ENCODE measurements around the gene F10. TPM values are rescaled to one million over a fixed set of nuclear protein-coding genes. Genes with fewer than 3 reads are reported as not detected.

F10 gene
- total and polyA plus RNA-seq, 2 donors (not counting 3 experiments of a cell fraction or from before 2014, with no cell fraction given): 0.25 TPM; not detected in 1

DNA sequence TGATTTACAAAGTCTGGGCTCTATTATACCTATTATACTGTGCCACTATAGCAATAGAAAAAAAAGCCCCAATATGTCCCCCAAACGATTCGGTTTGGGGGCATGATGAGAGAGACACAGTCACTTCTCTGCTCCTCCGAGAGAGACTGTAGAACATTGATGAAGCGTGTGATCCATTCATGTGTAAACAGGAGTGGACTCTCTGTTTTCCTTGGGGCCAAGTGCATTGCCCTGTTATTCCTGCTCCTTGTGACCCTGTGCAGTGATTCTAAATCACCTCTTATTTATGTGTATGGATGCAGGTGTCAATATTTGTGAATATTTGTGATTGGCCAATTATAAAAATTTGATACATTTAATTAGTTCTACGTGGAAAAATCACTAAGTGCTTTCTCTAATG, 17.0 kb downstream of the F10 start:
- Histone ChIP-seq H3K36me3 (ENCODE audit: control insufficient read depth in 2 of 2, extremely low read depth in 1 of 2, insufficient read depth in 2 of 2, low read length in 2 of 2) (no peaks in the 10 kb centered on the region), H2AFZ (ENCODE audit: low read depth, low read length) (no peak overlapping the region), H3K9me3 (replicated peaks; ENCODE audit: control insufficient read depth, insufficient read depth, low read length) (no peaks in the 10 kb centered on the region), H3K9me1 (replicated peaks; ENCODE audit: control insufficient read depth, extremely low read depth, insufficient read depth, low read length) (no peaks in the 10 kb centered on the region), H3K4me1 (ENCODE audit: control insufficient read depth, extremely low read depth, insufficient read depth, low read length) (no peaks in the 10 kb centered on the region), H3K79me2 (ENCODE audit: control insufficient read depth, insufficient read depth, low read length) (no peaks in the 10 kb centered on the region), H3K4me2 (ENCODE audit: insufficient read depth, low read length) (no peak overlapping the region), H3K27ac (ENCODE audit: insufficient read depth, low read depth, low read length) (no peak overlapping the region), H3K27me3 (ENCODE audit: control insufficient read depth in 2 of 2, insufficient read depth in 2 of 2, low read length in 2 of 2) (peaks cover 7 to 12% of the 10 kb centered on the region in 2 experiments), H3K4me3 (replicated peaks in 1 of 3; ENCODE audit: insufficient read depth in 1 of 3, low read depth in 1 of 3, low read length in 3 of 3) (no peak overlapping the region), H4K20me1 (replicated peaks; ENCODE audit: control insufficient read depth, extremely low read depth, insufficient read depth, low read length) (no peaks in the 10 kb centered on the region), H3K9ac (replicated peaks; ENCODE audit: extremely low read depth, insufficient read depth, low read length) (no peak overlapping the region)
- no TSS peak for BruUV-seq (replicated peaks)
- POLR2A ChIA-PET: no interaction called here
- intact Hi-C loops (cut with micrococcal nuclease): no loop called here
- no peak for FAIRE-seq
- dilution Hi-C loops (cut with MboI; ENCODE audit: extremely low pct_ligation_motif_present, low sequenced_read_pairs): no loop called here
- CTCF ChIA-PET: no interaction called here
- DNase-seq (ENCODE audit: low read depth, low spot score): no peak
- TF ChIP-seq JUN (IDR thresholded peaks at IDR 0.05; ENCODE audit: borderline replicate concordance, insufficient read depth, insufficient read length, low read depth) (no peak), GATA2 (IDR thresholded peaks at IDR 0.05; ENCODE audit: insufficient read depth, insufficient read length, low read depth, low read length) (no peak), POLR2A (IDR thresholded peaks at IDR 0.05; ENCODE audit: low read depth, low read length) (no peak), POLR2AphosphoS5 (IDR thresholded peaks at IDR 0.05; ENCODE audit: insufficient read depth, low read depth, low read length) (no peak), EZH2 (IDR thresholded peaks at IDR 0.05; ENCODE audit: borderline replicate concordance, low read depth, low read length, severe bottlenecking) (no peak), CTCF (IDR thresholded peaks at IDR 0.05; ENCODE audit: extremely low read depth in 1 of 2, insufficient read depth in 1 of 2, low read depth in 1 of 2, low read length in 2 of 2) (no peak), MYC (IDR thresholded peaks at IDR 0.05; ENCODE audit: low read depth, low read length) (no peak), FOS (IDR thresholded peaks at IDR 0.05; ENCODE audit: borderline replicate concordance, insufficient read depth, low read length) (no peak)
- TF ChIP-seq, protein P1, sequence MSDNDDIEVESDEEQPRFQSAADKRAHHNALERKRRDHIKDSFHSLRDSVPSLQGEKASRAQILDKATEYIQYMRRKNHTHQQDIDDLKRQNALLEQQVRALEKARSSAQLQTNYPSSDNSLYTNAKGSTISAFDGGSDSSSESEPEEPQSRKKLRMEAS (IDR thresholded peaks at IDR 0.05; ENCODE audit: insufficient read depth, insufficient read length): no peak

Measured in endothelial cell of umbilical vein (primary cell).